Fibroblast of villous mesenchyme (primary cell): ENCODE results near the gene TTLL12. TPM values are rescaled to one million over a fixed set of nuclear protein-coding genes. Genes with fewer than 3 reads are reported as not detected.

Experiments
- DNase-seq: peaks from one replicate; pipeline ENCODE4 v3.0.0-alpha.2; 2010; ENCODE audit warnings: low read depth
- H3K4me3 ChIP-seq: 2 replicates; pipeline ENCODE4 v1.5.1; 2011; ENCODE audit warnings: low read depth, mild to moderate bottlenecking, low read length
- CTCF ChIP-seq: IDR thresholded peaks from 2 replicates; pipeline ENCODE4 v1.5.1; 2012; ENCODE audit warnings: low read depth, mild to moderate bottlenecking, low read length; ENCODE audit not compliant: insufficient read depth
- total RNA-seq: library from RNA; depleted of rRNA; stranded (reverse); fragments of >200 nt; gene quantifications from 2 replicates; pipeline ENCODE4 v1.2.3, GENCODE V29; 2012

Gene TTLL12
- total RNA-seq: 22.9 and 27.1 TPM in 2 replicates

- TF ChIP-seq CTCF: no peak
Observed at GRCh38 chr22:43186272-43187170, at the start of gene TTLL12. TSS of gene TTLL12 (minus strand) at chr22:43187134. CDS start at chr22:43187069, 65 bp downstream.

GRCh38 chr22:43235445-43236409 is 48.8 kb upstream of the TTLL12 start:
- no peak overlapping the region for H3K4me3 ChIP-seq
- no peak for DNase-seq
- no peak for TF ChIP-seq CTCF

More at GRCh38 chr22:43186272-43187170, at the start of gene TTLL12:
- peak within 1 kb of the TSS; percentile 73 for H3K4me3 ChIP-seq
- DNase-seq: peak; percentile 62

GRCh38 chr22:43234264-43234988 is 47.5 kb upstream of the TTLL12 start:
- TF ChIP-seq CTCF: no peak
- no peak overlapping the region for H3K4me3 ChIP-seq
- DNase-seq: no peak

- no peak overlapping the region for H3K4me3 ChIP-seq
- no peak for DNase-seq
- TF ChIP-seq CTCF: no peak
Observed at GRCh38 chr22:43233529-43233928, 46.6 kb upstream of the TTLL12 start.

- no peak for TF ChIP-seq CTCF
- H3K4me3 ChIP-seq: no peak overlapping the region
- no peak for DNase-seq
Observed at GRCh38 chr22:43232445-43232844, 45.5 kb upstream of the TTLL12 start.

- H3K4me3 ChIP-seq: no peak overlapping the region
- no peak for DNase-seq
- no peak for TF ChIP-seq CTCF
Observed at GRCh38 chr22:43231724-43232034, 44.7 kb upstream of the TTLL12 start.
